HG03135 (cell line): ENCODE measurements around the gene HSP90B1.

Experiments
- ATAC-seq: cut with Tn5 transposase; IDR thresholded peaks from one replicate; pipeline ENCODE4 v1.9.1; 2021; ENCODE audit warnings: mild to moderate bottlenecking, moderate library complexity; ENCODE audit not compliant: unreplicated experiment

Gene HSP90B1

DNA sequence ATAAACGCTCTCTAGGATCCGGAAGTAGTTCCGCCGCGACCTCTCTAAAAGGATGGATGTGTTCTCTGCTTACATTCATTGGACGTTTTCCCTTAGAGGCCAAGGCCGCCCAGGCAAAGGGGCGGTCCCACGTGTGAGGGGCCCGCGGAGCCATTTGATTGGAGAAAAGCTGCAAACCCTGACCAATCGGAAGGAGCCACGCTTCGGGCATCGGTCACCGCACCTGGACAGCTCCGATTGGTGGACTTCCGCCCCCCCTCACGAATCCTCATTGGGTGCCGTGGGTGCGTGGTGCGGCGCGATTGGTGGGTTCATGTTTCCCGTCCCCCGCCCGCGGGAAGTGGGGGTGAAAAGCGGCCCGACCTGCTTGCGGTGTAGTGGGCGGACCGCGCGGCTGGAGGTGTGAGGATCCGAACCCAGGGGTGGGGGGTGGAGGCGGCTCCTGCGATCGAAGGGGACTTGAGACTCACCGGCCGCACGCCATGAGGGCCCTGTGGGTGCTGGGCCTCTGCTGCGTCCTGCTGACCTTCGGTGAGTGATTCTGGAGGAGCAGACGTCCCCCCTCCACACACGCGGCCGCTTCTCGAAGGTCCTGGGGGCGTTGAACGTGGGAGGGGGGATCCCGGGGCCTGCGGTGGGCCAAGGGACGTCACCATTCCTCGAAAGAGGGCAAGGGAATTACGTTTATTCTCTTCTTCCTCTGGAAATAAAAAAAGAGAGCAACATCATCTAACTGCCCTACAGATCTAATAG lies at the start of gene HSP90B1:
Gene HSP90B1 (plus strand): TSS at position 377 of the 753 bp plus-strand sequence. CDS start 106 bp downstream, at position 483.
- peak; percentile 54 for ATAC-seq

- no peak for ATAC-seq
Observed at GRCh38 chr12:103881261-103881660, 48.9 kb upstream of the HSP90B1 start.

GRCh38 chr12:103882861-103883596 lies 47.2 kb upstream of the HSP90B1 start:
- no peak for ATAC-seq

GRCh38 chr12:103883908-103884307 lies 46.3 kb upstream of the HSP90B1 start:
- ATAC-seq, result no peak

- ATAC-seq, result no peak
Observed at GRCh38 chr12:103884316-103884715, 45.9 kb upstream of the HSP90B1 start.

DNA sequence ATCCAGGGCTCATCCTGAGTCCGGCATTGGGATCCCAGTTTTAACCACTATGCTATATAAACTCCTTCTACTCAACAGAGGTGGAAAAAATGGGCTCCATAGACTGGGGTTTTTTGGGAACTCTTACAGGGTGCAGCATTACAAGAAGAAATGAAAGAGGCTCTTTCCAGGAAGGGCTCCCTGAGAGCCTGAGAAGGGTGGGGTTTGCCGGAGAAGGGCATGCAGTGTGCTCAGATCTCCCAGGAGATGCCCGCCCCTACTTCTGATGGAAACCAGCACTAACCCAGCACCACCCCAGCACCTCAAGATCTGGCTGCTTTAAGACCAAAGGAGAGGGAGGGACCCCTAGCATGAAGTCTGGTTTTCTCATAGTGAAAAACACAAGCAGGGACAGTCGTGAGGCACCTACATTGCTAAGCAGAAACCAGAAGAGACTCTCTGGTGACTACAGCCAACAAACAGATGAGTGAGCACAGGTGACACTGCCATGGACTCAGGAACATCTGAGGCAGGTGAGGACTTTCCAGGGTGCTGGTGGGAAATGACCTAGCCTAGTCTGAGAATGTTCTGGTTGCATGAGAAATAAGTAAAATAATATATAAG lies 43.9 kb upstream of the HSP90B1 start:
- no peak for ATAC-seq

- ATAC-seq, result no peak
Observed at GRCh38 chr12:103887738-103888137, 42.5 kb upstream of the HSP90B1 start.

GRCh38 chr12:103897316-103897715 lies 32.9 kb upstream of the HSP90B1 start:
- no peak for ATAC-seq

- no peak for ATAC-seq
Observed at GRCh38 chr12:103901518-103902173, 28.6 kb upstream of the HSP90B1 start.

GRCh38 chr12:103903993-103904392 lies 26.2 kb upstream of the HSP90B1 start:
- no peak for ATAC-seq

GRCh38 chr12:103905730-103906349 lies 24.4 kb upstream of the HSP90B1 start:
- ATAC-seq, result no peak

GRCh38 chr12:103908246-103908541 lies 22.0 kb upstream of the HSP90B1 start:
- ATAC-seq, result no peak

DNA sequence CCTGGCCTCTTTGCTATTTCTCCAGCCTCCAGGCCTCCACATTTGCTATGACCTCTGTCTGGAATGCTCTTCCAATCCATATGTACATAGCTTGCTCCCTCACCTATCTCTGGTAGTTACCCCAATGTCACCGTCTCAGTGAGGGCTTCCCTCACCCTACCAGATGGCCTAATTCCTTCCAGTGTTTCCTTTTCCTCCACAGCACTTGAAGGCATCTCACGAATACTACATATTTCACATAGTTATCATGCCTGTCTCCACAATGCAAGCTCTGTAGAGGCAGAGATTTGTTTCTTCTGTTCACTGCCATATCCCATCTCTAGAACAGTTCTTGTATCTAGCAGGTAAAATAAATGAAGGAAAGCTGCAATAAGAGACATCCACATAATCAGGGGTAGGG lies 21.3 kb upstream of the HSP90B1 start:
- ATAC-seq, result no peak

DNA sequence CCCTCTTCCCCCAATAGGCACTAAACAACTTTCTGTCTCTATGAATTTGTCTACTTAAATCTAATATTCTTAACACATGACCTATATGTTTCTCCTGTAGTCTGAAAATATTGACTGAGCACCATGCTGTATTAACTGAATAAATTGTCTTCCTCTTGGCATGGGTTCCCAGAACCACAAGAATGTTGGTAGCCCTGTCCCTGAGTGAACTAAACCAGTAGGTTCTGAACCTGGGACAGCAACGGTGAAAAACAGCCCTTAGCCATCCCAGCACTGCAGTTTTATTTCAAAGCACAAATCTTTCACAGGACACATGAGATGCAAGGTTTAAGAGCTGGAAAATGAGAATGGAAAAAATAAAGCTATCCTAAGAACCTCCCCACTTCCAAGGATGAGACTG lies 20.4 kb upstream of the HSP90B1 start:
- no peak for ATAC-seq

DNA sequence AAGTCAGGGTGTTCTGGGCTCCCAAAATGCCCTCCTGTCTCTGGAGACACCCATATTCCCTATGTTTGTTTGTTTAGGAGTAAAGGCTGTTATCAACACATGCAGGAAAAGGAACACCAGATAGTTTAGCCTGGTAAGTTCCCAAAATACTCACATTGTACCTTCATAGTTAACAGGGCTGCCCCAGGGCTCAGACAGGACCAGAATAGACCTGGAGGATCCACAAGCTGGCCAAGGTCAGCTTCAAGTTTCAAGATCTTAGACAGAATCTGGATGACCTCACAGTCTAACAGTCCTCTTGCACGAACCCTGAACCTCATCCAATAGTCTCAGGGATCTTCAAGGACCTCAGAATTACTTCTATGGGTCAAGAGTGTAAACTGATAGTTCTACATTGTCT lies 18.1 kb upstream of the HSP90B1 start:
- ATAC-seq, result no peak

GRCh38 chr12:103913100-103913499 lies 17.1 kb upstream of the HSP90B1 start:
- no peak for ATAC-seq

DNA sequence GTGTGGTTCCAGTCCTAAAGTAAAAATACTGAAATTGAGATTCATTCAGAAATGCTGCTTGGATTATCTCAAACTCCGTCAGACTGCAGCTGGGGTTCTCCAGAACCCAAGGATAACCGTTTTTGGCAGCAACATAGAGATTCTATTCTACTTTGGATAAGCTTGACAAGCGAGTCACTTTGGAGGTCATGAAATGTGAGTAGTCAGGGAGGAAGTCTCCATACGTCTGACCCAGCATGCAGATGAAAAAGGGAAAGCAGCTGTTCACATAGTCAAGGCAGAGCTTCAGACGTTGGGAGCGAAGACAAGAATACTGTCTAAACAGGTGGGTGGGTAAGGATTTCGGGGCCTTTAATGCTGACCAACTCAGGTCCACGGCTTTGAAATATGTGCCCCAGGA lies 14.9 kb upstream of the HSP90B1 start:
- ATAC-seq, result no peak

GRCh38 chr12:103917873-103918272 lies 12.3 kb upstream of the HSP90B1 start:
- no peak for ATAC-seq

DNA sequence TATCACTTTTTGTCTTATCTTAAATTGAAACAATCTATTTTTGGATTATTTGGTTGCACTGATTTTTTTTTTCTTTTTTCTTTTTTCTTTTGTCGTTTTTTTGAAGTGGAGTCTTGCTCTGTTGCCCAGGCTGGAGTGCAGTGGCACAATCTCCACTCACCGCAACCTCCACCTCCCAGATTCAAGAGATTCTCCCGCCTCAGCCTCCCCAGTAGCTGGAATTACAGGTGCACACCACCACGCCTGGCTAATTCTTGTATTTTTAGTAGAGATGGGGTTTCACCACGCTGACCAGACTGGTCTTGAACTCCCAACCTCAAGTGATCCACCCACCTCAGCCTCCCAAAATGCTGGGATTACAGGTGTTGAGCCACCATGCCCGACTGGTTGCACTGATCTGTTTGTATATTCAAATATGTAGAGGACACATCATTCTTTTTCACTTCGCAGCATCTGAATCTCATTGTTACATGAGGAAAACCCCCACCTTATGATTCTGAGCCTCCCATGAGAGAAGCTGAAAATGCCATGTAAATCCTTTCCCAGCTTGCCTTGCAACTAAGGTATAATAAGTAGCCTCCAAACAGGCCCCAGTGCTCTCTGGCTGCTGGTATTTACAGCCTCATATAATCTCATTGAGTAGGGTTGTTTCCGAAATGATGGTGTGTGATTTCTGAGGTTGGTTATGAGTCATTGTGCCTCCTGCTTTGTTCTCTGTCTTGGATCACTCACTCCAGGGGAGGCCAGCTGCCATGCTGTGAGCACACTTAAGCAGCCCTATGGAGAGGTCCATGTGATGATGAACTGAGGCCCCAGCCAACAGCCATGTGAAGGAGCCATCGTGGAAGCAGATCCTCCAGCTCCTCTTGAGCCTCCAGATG lies 5.2 kb upstream of the HSP90B1 start:
- peak; percentile 32 for ATAC-seq

DNA sequence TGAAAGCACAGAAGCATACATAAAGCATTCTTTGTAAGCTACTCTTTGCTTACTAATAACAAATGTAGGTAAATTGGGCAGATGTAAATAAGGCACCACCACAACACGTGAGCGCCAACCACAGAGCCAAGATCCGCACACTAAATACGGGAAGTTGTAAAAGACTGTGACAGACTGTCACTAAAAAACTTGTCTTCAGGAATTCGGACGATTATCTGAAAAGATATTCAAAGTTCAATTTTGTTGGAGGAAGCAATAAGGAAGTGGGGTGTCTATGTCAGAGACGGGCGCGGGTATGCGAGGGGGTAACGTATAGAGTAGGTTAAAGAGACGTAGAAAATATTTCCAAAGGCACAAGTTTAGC lies 1.5 kb upstream of the HSP90B1 start:
- ATAC-seq, result peak; percentile 19
